ENCODE results near the gene OCRL.

DNA sequence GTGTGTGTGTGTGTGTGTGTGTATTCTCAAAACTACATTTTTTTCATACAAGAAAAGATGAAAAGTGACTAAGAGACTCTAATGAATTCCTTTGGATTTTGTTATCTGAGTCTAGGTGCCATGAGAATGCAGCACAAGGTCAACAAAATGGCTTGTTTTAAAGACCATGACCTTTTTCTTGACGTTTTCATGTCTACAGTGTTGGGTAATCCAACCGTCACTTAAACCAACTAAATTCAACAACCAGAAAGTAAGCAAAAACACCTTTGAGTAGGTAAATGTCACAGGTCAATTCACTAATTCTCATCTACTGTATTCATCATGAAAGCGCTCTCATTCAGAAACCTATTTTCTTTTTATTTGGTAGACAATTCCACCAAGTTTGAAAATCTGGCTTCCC is 19.9 kb upstream of the OCRL start:
- TF ChIP-seq, protein P1, sequence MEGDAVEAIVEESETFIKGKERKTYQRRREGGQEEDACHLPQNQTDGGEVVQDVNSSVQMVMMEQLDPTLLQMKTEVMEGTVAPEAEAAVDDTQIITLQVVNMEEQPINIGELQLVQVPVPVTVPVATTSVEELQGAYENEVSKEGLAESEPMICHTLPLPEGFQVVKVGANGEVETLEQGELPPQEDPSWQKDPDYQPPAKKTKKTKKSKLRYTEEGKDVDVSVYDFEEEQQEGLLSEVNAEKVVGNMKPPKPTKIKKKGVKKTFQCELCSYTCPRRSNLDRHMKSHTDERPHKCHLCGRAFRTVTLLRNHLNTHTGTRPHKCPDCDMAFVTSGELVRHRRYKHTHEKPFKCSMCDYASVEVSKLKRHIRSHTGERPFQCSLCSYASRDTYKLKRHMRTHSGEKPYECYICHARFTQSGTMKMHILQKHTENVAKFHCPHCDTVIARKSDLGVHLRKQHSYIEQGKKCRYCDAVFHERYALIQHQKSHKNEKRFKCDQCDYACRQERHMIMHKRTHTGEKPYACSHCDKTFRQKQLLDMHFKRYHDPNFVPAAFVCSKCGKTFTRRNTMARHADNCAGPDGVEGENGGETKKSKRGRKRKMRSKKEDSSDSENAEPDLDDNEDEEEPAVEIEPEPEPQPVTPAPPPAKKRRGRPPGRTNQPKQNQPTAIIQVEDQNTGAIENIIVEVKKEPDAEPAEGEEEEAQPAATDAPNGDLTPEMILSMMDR (conservative IDR thresholded peaks at IDR 0.05) = no peak
- no peak for TF ChIP-seq ZFX (IDR thresholded peaks at IDR 0.05)

Data from C4-2B (cell line).